ENCODE data around the gene ANXA2. TPM values are rescaled to one million over a fixed set of nuclear protein-coding genes. Genes with fewer than 3 reads are reported as not detected.

ANXA2 gene
- total and polyA plus RNA-seq, 10 of the 15 experiments (the other 5 are each of a cell fraction or from before 2014, with no cell fraction given): 135 to 540 (median 281) TPM

DNA sequence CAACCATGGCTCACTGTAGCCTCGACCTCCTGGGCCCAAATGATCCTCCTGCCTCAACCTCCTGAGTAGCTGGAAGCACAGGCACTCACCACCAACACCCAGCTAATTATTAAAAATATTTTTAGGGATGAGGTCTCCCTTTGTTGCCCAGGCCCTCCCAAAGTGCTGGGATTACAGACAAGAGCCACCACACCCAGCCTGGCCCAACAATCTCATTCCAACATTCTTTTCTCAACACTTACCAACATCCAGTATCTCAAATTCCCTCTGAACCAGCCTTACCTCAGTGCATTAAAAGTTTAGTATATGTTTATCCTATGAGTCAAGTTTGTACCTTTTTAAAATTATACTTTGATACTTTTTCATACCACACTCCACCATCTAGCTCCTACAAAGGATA is 25.0 kb downstream of the ANXA2 start (continued):
- TF ChIP-seq, protein P1, sequence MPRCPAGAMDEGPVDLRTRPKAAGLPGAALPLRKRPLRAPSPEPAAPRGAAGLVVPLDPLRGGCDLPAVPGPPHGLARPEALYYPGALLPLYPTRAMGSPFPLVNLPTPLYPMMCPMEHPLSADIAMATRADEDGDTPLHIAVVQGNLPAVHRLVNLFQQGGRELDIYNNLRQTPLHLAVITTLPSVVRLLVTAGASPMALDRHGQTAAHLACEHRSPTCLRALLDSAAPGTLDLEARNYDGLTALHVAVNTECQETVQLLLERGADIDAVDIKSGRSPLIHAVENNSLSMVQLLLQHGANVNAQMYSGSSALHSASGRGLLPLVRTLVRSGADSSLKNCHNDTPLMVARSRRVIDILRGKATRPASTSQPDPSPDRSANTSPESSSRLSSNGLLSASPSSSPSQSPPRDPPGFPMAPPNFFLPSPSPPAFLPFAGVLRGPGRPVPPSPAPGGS (IDR thresholded peaks at IDR 0.05; ENCODE audit: borderline replicate concordance, insufficient read depth, low read depth, low read length, poor library complexity, severe bottlenecking): no peak
- TF ChIP-seq CEBPZ (IDR thresholded peaks at IDR 0.05; ENCODE audit: low read depth, low read length): no peak
- no peak for TF ChIP-seq RBBP5 (conservative IDR thresholded peaks at IDR 0.05)

DNA sequence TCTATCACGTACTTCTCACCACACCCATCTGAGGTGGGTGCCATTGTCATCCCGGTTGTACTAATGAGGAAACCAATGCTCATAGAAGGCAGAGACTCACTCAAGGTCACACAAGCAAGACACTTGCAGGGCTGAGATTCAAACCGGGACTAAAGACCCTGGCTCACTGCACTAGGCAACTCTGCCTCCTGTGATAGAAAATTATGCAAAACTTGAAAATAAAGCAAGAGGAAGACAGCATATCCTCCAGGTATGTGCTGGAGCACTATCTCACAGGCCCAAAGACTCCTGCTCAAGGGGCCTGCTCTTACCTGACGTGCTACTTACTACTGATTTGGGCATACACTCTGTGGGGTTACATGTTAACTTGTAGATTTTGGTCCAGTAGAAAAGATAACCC is 25.6 kb downstream of the ANXA2 start:
- in situ Hi-C loops (cut with MboI): loop anchor here (25.0 kb wide), 1 partner anchor 1465 kb away; no protein-coding TSS in a partner anchor
- SMC1A ChIA-PET (ENCODE audit: uncharacterized antibody, unreplicated experiment): no interaction called here
- no peak overlapping the region for H3K9ac ChIP-seq (ENCODE audit: control insufficient read depth, insufficient read depth, low read length)
- H3K79me2 ChIP-seq (ENCODE audit: control insufficient read depth, insufficient read depth, low read length): no peaks in the 10 kb centered on the region
- no TSS peak for BruUV-seq (replicated peaks)
- TF ChIP-seq NFYB (IDR thresholded peaks at IDR 0.05; ENCODE audit: insufficient read depth, low read depth, low read length) (no peak), HDAC2 (IDR thresholded peaks at IDR 0.05) (no peak), SREBF1 (IDR thresholded peaks at IDR 0.05; ENCODE audit: low read length) (no peak), IRF3 (IDR thresholded peaks at IDR 0.05) (no peak), SREBF2 (IDR thresholded peaks at IDR 0.05; ENCODE audit: low read length) (no peak), USF2 (IDR thresholded peaks at IDR 0.05; ENCODE audit: borderline replicate concordance, low read depth, low read length) (no peak), POLR2A (IDR thresholded peaks at IDR 0.05; ENCODE audit: low read depth, low read length) (no peak), ASH2L (IDR thresholded peaks at IDR 0.05; ENCODE audit: borderline replicate concordance, low read depth) (no peak)
- TF ChIP-seq, protein P2, sequence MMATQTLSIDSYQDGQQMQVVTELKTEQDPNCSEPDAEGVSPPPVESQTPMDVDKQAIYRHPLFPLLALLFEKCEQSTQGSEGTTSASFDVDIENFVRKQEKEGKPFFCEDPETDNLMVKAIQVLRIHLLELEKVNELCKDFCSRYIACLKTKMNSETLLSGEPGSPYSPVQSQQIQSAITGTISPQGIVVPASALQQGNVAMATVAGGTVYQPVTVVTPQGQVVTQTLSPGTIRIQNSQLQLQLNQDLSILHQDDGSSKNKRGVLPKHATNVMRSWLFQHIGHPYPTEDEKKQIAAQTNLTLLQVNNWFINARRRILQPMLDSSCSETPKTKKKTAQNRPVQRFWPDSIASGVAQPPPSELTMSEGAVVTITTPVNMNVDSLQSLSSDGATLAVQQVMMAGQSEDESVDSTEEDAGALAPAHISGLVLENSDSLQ (IDR thresholded peaks at IDR 0.05): no peak
- CTCF ChIA-PET: no interaction called here
- no peaks in the 10 kb centered on the region for H3K27me3 ChIP-seq (replicated peaks in 1 of 2; ENCODE audit: control insufficient read depth in 2 of 2, insufficient read depth in 2 of 2, low read length in 1 of 2)
- DNase-seq (ENCODE audit: low read depth, low spot score) (no peak), FAIRE-seq (no peak), ATAC-seq (no peak)
- H3K4me1 ChIP-seq (ENCODE audit: control insufficient read depth, insufficient read depth, low read length): no peaks in the 10 kb centered on the region
- H3K27ac ChIP-seq (ENCODE audit: control insufficient read depth, insufficient read depth): no peak overlapping the region
- no peak overlapping the region for H2AFZ ChIP-seq (ENCODE audit: control insufficient read depth, low read depth, low read length)
- intact Hi-C loops (cut with micrococcal nuclease; ENCODE audit: unreplicated experiment): no loop called here
- peaks cover 0 to 16% of the 10 kb centered on the region in 2 experiments; a peak in 3 of 4 replicates for H3K36me3 ChIP-seq (ENCODE audit: control insufficient read depth in 2 of 2, insufficient read depth in 2 of 2, low read length in 1 of 2)
- no peaks in the 10 kb centered on the region for H4K20me1 ChIP-seq (ENCODE audit: control insufficient read depth, insufficient read depth)
- no peak overlapping the region for H3K4me3 ChIP-seq
- RAD21 ChIA-PET (ENCODE audit: unreplicated experiment): no interaction called here
- 98% methylated on average over 4 of the region's 4 CpGs for whole genome bisulfite sequencing (ENCODE audit: insufficient coverage, insufficient replicate concordance, low lambda C conversion rate, missing lambda C conversion rate)
- H3K9me3 ChIP-seq (replicated peaks; ENCODE audit: control insufficient read depth, insufficient read depth, low read length): no peaks in the 10 kb centered on the region
- no peak overlapping the region for H3K4me2 ChIP-seq (ENCODE audit: control insufficient read depth, insufficient read depth)
- POLR2A ChIA-PET: no interaction called here
